NCI-H2196 (cell line): Measurements from ENCODE around the gene TBL1X.
"Not testable (repeated sequence)": the region's sequence is repeated elsewhere in the genome, so short reads cannot be mapped to it uniquely, and the experiment has no call there.

Source experiments
- DNase-seq: peaks from one replicate; lab custom pipeline; 2025; ENCODE audit not compliant: unreplicated experiment; lab: John Stamatoyannopoulos, UW

Gene TBL1X

GRCh38 chrX:9464435-9465371, at the start of gene TBL1X:
TSS of gene TBL1X (plus strand) at chrX:9465058. CDS start at chrX:9653587, 188,529 bp downstream.
- DNase-seq = peak; percentile 12

GRCh38 chrX:9416562-9417348, 48.1 kb upstream of the TBL1X start:
- DNase-seq = no peak

- DNase-seq = no peak
Observed at GRCh38 chrX:9418262-9418661, 46.6 kb upstream of the TBL1X start.

GRCh38 chrX:9420275-9421265, 44.3 kb upstream of the TBL1X start:
- no peak for DNase-seq

GRCh38 chrX:9429767-9430166, 35.1 kb upstream of the TBL1X start:
- peak; percentile 55 for DNase-seq

GRCh38 chrX:9430346-9430921, 34.4 kb upstream of the TBL1X start:
- DNase-seq = no peak

GRCh38 chrX:9431281-9431680, 33.6 kb upstream of the TBL1X start:
- DNase-seq = no peak

- no peak for DNase-seq
Observed at GRCh38 chrX:9433596-9433995, 31.3 kb upstream of the TBL1X start.

GRCh38 chrX:9434051-9434550, 30.8 kb upstream of the TBL1X start:
- no peak for DNase-seq

- not testable (repeated sequence) for DNase-seq
Observed at GRCh38 chrX:9435086-9435485, 29.8 kb upstream of the TBL1X start.

- DNase-seq = no peak
Observed at GRCh38 chrX:9436812-9437211, 28.0 kb upstream of the TBL1X start.

GRCh38 chrX:9438933-9439494, 25.8 kb upstream of the TBL1X start:
- no peak for DNase-seq

- DNase-seq = no peak
Observed at GRCh38 chrX:9440116-9440844, 24.6 kb upstream of the TBL1X start.

GRCh38 chrX:9442056-9442455, 22.8 kb upstream of the TBL1X start:
- no peak for DNase-seq

GRCh38 chrX:9443327-9443726, 21.5 kb upstream of the TBL1X start:
- DNase-seq = no peak

GRCh38 chrX:9447906-9448305, 17.0 kb upstream of the TBL1X start:
- DNase-seq = no peak

- DNase-seq = no peak
Observed at GRCh38 chrX:9456250-9457074, 8.4 kb upstream of the TBL1X start.

GRCh38 chrX:9458034-9458433, 6.8 kb upstream of the TBL1X start:
- DNase-seq = not testable (repeated sequence)
